GM18868 (cell line): Measurements from ENCODE around the gene LYPD5.
"Not testable (repeated sequence)": the region's sequence is repeated elsewhere in the genome, so short reads cannot be mapped to it uniquely, and the experiment has no call there.

Experiments used
- ATAC-seq: cut with Tn5 transposase; IDR thresholded peaks from one replicate; pipeline ENCODE4 v1.9.1; 2021; ENCODE audit warnings: mild to moderate bottlenecking, moderate library complexity; ENCODE audit not compliant: unreplicated experiment

Gene LYPD5

DNA sequence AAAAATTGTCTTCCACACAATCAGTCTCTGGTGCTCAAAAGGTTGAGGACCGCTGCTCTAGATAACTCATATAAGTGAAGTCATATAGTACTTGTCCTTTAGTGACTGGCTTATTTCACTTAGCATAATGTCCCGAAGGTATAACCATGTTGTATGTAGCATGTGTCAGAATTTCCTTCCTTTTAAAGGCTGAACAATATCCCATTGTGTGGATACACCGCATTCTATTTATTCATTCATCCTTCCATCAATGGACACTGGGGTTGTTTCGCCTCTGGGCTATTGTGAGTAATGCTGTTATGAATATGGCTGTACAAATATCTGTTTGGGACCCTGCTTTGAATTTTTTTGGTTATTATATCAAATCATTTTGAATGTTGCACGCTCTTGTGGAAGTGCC, 4.6 kb upstream of the LYPD5 start:
- no peak for ATAC-seq

DNA sequence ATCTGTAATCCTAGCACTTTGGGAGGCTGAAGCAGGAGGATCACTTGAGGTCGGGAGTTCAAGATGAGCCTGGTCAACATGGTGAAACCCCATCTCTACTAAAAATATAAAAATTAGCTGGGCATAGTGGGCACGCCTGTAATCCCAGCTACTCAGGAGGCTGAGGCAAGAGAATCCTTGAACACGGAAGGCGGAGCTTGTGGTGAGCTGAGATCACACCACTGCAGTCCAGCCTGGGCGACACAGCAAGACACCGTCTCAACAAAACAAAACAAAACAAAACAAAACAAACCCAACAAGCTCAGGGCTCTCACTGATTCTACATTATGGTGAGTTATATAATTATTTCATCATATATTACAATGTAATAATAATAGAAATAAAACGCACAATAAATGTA, 4.2 kb upstream of the LYPD5 start:
- not testable (repeated sequence) for ATAC-seq

DNA sequence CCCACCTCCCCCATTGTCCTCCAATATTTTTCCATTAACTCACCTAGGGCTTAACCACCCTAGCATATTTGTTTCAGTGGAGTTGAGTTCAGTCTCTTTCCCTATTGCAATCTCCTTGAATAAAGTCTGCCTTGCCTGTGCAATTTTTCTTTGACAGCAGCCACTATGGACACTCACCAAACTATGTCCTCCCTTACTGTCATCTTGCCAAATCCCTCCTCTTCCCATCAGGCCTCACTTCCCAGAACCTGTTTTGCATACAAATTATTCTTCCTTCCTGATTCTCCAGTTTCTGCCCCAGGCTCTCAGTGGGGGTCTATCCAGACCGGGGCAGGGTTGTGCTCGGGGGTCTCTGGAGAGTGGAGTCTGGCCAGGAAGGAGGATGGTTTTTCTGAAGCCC, 2.2 kb upstream of the LYPD5 start:
- no peak for ATAC-seq

DNA sequence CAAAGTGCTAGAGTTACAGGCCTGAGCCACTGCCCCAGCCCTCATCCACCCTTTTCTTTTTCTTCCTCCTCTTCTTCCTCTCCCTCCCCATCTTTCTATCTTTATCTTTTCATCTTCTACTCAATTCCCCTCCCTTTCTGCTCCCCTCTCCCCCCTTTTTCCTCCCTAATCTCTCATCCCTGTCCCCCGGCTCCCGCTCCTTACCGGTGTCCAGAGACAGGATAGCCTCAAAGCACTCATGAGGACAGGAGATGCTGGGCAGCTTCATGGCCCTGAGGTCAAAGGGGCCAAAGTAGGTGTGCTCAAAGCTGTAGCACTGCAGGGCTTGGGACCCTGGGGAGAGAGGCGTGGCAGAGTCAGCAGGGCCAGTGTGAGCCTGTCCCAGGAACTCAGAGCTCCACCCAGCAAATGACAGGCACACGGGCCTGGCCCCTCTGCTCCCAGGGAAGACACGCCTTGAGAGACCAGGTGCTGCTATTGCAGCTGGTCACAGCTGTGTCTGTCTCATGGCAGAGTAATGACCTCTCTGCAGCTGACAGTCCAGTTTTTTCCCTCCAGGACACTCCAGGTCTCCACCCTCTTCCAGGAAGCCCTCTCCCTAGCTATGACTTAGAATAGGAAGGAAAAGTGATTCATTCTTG, 2.6 kb downstream of the LYPD5 start:
- ATAC-seq = no peak

DNA sequence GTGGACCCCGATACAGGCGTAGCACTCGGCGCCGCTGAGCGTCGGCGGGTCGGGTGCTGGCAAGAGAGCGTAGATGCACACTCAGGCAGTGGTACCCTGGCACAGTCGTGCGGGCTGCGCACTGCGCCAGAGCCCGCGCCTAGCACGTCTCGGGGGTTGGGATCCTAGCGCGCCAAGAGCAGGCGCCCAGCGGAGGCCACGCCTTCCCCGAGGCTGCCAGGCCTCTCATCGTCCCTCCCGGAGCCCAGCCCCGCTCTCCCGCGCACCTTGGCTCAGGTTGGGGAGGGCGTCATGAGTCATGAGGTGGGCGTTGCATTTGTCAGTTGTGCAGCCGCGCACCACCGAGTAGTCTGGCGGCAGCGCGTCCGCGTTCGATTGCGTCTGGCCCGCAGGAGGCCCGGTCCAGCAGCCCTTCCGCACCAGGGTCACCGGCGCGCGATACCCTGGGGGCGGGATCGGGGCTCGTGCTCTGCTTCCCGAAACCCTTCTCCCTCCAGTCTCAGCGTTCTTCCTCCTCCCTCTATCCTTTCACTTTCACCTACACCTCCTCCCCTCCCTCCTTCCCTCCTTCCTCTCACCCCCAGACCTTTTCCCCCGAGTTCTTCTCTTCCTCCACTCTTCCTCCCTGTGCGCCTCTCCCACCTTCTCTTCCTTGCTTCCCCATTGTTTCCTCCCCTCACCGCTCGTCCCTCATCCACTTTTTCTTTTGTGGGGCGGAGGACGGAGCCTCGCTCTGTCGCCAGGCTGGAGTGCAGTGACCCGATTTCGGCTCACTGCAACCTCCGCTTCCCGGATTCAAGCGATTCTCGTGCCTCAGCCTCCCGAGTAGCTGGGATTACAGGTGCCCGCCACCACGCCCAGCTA, 3.5 kb downstream of the LYPD5 start:
- no peak for ATAC-seq

DNA sequence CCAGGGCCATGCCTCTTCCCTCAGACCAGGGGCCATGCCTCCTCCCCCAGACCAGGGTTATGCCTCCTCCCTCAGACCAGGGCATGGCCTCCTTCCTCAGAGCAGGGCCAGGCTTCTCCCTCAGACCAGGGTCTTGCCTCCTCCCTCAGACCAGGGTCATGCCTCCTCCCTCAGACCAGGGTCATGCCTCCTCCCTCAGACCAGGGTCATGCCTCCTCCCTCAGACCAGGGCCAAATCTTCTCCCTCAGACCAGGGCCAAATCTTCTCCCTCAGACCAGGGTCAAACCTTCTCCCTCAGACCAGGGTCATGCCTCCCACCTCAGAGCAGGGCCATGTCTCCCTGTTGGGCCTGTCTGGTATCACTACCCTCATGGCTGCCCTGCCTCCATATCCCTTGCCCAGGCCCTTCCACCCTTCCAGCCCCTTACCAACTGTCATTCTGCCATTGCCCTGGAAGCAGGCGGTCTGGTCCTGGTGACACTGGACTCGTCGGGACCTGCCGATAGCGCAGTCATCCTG, 4.2 kb downstream of the LYPD5 start:
- no peak for ATAC-seq

DNA sequence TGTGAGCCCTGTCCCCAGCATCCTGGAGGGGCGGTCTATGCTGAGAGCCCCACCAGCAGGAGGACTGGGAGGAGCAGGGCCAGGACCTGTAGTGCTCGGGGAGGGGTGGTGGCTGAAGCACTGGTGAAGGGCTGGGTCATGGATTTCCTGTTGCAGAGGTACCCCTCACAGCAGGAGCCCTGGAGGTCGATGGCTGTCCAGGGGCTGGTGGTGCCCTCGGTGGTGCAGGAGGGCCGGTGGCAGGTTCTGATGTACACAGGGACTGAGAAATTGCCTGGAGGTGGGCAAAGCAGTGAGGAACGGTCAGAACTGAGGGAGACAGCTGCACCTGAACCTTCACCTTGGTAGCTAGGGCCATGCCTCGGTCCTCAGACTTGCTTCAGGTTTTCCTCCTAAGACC, 4.7 kb downstream of the LYPD5 start:
- no peak for ATAC-seq

DNA sequence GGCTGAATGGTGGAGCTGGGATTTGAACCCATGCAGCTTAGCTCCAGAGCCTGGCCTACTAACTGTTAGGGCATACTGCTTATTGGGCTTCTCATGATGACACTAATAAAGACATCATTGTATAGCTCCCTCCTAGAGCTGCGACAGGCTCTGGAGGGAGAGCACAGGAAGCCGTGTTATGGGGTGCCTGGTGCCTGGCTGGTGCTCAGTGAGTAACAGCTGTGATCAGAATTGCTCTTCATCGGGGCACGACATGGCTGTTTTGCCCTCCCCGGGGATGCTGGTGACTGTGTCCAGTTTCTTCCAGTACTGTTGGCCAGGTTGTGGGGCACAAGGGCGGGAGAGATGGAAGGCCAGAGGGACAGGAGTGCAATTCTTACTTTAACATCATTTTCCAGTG, 5.1 kb downstream of the LYPD5 start:
- ATAC-seq = no peak

DNA sequence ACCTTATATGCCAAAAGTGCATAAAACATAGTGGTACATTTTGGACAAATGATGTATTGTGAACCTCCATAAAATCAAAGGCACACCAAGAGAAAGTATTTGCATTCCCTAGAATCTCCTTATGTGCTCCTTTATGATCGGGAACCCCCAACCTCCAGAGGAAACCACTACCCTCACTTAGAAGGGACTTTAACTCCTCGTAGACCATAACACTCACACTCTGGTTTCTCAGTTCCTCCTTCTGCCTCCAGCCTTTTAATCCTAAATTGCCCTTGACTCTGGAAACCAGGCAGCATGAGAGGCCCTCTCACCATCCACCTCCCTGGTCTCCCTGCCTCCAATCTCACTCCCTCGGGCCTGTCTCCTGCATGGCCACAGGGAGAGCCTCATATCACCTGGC, 11.7 kb downstream of the LYPD5 start:
- no peak for ATAC-seq

DNA sequence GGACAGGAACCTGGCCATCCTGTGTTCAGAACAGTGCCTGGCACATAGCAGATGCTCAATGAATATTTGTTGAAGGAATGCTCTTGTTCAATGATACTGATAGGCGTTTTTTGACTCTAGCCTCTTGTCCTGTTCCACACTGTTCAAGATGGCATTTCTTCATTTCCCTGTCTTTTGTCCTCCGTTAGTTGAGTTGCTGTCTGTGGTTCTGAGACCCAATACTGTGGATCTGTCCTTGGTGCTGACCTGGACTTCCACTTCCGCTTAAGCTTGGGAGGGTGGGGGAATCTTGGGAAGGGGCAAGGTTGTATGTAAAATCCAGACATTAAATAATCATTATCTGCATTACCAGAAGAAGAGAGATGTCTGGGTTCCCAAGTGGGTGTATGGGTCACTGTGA, 13.2 kb downstream of the LYPD5 start:
- ATAC-seq = no peak

DNA sequence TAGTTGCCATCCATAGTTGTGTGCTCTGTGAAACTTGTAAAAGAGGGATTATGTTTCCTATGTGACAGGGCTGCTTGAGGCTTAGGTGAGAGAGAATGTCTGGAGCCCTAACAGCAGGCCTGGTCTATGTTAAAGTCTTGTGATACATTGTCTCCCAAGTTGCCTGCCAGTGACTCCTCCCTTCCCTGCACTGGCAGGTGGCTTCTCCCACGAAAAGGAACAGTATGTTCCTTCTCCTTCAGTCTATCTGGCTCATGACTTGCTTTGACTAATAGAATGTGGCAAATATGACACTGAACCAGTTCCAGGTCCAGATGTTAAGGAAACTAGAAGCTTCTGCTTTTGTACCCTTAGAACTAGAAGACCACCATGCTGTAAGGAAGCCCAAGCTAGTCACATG, 15.6 kb downstream of the LYPD5 start:
- ATAC-seq = no peak

DNA sequence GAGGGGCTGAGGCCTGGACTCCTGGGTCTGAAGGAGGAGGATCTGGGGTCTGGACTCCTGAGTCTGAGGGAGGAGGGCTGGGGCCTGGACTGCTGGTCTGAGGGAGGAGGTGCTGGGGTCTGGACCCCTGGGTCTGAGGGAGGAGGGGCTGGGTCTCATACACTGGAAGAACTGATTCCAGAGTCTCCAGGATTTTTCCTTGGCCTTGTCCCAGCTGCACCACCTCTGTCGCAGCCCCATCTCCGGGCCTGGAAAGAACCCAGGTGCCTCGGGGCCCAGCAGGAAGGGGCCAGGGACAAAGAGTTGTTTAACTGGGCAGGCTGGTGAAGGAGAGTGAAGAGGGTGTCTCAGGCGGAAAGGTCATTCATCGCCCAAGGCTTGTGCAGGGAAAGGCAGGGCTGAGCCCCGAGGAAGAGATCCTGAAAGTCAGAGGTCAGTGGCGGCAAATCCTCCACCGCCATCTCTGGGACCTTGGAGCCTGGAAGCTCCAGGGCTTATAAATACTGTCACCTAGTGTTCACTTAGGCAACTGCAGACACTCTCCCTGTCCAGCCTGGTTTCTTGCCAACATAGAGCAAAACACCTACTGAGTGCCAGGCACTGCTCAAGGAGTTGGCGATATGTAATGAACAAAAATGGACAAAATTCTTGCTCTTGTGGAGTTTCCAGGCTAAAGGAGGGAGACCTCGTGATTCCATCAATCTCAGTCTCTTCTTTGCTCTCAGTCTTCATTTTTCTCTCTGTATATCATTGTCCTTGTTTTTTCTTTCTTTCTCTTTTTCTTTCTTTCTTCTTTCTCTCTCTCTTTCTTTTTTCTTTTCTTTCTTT, 17.1 kb downstream of the LYPD5 start:
- no peak for ATAC-seq

DNA sequence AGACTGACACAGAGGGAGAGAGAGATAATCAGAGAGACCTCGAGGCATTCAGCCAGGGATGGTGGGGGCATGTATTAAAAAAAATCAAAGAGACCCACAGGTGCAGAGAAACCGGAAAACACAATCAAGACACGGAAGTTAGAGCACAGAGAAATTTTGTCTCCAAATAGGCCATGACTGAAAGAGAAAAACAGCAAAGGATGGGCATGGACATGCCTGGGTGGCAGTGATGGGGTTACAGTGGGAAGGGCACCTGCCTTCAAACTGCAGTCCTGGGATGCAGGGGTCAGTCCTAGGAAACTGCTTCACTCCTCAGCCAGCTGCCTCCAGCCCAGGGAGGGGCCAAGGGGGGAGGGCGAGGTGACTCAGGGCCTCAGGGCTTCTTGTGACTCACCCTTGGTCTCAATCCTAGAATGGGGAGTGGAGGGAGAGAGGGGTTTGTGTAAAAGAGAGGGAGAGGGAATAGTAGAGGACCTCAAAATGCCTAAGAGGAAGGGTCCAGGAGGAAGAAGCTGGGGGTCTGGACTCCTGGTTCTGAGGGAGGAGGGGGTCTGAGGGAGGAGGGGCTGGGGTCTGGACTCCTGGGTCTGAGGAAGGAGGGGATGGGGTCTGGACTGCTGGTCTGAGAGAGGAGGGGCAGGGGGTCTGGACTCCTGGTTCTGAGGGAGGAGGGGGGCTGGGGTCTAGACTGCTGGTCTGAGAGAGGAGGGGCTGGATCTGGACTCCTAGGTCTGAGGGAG, 17.8 kb downstream of the LYPD5 start:
- ATAC-seq = no peak

DNA sequence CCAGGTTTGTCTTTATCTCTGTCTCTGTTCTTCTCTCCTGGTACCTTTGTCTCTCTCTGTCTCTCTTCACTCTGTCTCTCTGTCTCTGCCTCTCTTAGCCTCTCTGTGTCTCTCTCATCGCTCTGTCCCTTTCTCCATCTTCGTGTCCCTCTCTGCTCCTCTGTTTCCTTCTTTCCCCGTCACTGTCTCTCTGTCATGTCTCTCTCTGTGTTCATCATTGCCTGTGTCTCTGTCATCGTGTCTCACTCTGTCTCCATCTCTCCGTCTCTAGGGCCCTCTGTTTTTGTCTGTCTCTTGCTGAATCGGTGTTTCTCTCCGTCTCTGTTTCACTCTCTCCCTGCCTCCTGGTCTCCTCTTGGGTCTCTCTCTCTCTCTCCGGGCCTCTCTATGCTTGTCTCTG, 18.6 kb downstream of the LYPD5 start:
- ATAC-seq = no peak

DNA sequence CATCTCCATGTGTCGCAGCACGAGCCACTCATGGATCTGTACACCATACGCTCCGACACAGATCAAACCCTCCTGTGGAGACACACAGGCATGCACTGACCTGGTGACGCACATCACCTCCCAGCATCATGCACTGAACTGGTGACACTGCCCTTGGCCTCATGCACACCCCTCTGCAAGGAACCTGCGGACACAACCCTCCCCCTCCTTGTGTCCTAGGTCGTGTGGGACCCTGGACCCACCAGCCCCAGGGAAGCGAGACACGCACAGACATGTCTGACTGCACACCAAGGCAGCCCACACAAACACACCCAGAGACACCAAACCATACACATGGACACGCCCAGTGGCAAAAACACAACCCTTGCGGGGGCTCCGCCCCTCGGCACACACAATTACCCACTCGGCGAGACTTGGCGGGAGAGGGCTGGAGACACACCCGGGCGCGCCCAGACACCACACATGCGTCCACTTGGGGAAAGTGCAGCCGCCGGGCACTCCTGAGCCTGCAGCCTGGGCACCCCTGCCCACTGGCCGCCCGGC, 19.5 kb downstream of the LYPD5 start:
- ATAC-seq = no peak

DNA sequence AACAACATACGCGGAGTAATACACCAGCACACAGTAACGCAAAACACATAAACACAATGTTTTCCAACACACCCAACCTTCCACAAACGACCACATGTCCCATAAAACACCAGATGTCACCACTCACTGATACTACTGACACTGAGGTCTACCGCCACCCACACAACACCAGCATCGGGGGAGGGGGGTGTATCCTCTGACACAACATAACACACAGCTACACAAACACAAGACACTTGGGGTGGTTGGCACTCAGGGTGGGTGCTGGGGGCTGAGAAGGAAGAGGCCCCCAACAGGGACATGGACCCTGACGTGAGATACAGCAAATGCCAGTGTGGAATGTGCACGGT, 20.0 kb downstream of the LYPD5 start:
- ATAC-seq = no peak

DNA sequence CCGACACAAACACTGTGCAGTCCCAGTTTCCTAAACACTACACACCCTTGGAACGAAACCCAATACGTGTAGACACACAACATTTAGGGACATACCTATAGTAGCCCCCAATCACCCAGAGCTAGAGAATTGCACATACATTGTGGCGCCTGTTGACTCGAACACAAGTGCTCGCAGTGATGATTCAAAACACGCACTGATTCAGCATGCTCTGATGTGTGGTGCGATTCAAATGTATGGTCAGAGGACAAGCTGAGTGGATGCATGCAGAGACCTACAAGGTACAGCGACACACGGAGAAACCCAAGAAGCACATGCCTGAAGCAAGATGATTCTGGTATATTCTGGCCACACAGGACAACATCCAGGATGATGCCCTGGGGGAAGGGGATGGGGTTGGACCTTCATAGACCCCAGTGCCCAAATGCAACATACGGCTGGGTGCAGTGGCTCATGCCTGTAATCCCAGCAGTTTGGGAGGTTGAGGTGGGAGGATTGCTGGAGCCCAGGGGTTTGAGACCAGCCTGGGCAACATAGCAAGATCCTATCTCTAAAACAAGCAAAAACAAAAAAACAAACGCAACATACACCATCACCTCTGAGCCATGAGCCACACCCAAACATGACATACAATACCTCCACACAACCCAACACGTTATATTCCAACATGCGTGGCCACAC, 20.5 kb downstream of the LYPD5 start:
- no peak for ATAC-seq

DNA sequence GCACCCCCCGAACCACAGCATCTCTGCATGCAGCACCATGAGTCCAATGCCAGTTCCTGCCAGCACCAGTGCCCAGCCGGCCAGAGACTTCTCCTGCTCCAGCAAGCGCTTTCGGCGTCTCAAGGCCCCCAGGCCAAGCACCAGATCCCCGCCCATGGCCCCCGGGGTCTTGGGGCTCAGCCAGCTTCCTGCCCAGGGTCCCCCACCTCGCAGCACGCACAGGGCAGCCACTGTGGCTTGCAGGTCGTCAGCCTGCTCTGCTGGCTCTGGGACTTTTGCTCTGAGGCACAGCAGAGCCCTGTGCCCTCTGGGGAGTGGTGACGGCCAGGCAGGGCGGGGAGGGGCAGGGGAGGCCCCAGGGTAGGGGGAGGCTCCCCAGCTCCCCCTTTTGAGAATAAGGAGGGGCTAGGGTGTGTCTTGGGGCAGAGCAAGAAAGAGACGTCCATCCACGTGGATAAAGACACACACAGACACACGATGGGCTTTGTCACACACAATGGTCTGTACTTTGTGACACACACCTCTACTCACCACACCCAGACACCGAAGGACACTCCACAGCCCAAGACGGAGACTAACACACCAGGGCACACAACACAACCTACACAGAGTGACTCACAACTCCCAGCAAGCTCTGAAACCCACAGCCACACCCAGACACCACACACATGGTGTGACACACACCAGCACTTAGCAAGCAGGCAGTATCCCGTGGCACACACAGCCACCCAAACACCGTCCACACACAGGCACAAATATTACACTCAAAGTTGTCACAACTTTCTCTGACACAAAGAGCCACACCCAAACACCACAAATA, 21.3 kb downstream of the LYPD5 start, which contains the start of gene KCNN4:
Gene KCNN4, minus strand, starts transcription at position 268 of the 820 bp plus-strand sequence. Its CDS starts 112 bp downstream, at position 156.
- no peak for ATAC-seq

DNA sequence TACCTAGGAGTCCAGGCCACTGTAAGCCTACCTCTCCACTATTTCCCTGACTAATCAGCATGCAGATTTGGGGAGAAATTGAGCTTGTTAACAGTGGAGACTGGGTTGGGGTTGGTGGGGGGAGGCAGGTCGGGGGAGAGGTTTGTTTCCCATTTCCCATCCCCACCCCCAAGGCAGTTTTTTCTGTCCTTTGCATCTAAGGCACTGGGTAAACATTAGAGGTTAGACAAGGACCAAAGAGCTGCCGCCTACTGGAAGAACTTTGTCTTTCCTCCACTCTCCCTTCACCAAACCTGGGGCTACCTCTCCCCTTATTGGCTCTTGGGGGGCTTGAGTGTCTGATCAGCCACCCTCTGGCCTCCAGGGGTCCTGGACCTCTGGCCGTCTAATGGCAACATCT, 22.4 kb downstream of the LYPD5 start:
- ATAC-seq = no peak
